Suprapubic skin (tissue), 3 donors: ENCODE measurements around the gene KCNJ16.

ENCODE experiments used
- CTCF ChIP-seq, 2 donors: fragments of 200-600 bp in 1 of 2; fragments of 450-650 bp in 1 of 2; sonication (generic) in 1 of 2; IDR thresholded peaks; one replicate each; pipeline ENCODE4 v1.5.1; 2016 to 2019; ENCODE audit warnings: antibody characterized with exemption in 2 of 2, mild to moderate bottlenecking in 1 of 2, moderate library complexity in 1 of 2
- EP300 ChIP-seq: sonication (generic); formaldehyde crosslinking; IDR thresholded peaks from one replicate; pipeline ENCODE4 v1.6.1; 2017; ENCODE audit warnings: antibody characterized with exemption
- POLR2A ChIP-seq, 2 donors: fragments of 450-650 bp; IDR thresholded peaks; one replicate each; pipeline ENCODE4 v1.6.1; 2017; ENCODE audit warnings: antibody characterized with exemption in 2 of 2, mild to moderate bottlenecking in 2 of 2, moderate library complexity in 2 of 2

DNA sequence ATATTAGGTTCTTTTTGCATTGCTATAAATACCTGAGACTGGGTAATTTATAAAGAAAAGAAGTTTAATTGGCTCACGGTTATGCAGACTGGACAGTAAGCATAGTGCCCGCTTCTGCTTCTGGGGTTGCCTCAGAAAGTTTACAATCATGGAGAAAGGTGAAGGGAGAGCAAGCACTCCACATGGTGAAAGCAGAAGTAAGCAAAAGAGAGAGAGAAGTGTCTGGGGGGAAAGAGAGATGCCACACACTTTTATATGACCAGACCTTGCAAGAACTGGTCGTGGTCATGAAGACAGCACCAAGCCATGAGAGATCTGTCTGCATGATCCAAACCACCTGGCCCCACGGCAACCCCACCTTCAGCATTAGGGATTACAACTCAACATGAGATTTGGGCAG lies 45.4 kb downstream of the KCNJ16 start:
- TF ChIP-seq EP300 = no peak
- no peak for TF ChIP-seq CTCF (IDR thresholded peaks at IDR 0.05)
- TF ChIP-seq POLR2A (IDR thresholded peaks at IDR 0.05) = no peak
